ENCODE data around the gene SLC34A2. TPM values are rescaled to one million over a fixed set of nuclear protein-coding genes. Genes with fewer than 3 reads are reported as not detected.

Gene SLC34A2
- total RNA-seq, 1 experiment from 2014 or later = 0.77 TPM

- in situ Hi-C loops (cut with HindIII; ENCODE audit: low pct_unique_long_range_greater_than_20kb, low sequenced_read_pairs) = no loop called here
- Histone ChIP-seq H3K27ac (ENCODE audit: low read length) (no peak overlapping the region), H3K27me3 (ENCODE audit: control insufficient read depth, insufficient read depth, low read length) (no peaks in the 10 kb centered on the region), H3K36me3 (ENCODE audit: control insufficient read depth, insufficient read depth, low read length) (no peaks in the 10 kb centered on the region), H3K4me1 (ENCODE audit: control insufficient read depth, insufficient read depth, low read length) (no peaks in the 10 kb centered on the region), H3K4me3 (ENCODE audit: low read depth in 2 of 2, low read length in 2 of 2) (no peak overlapping the region), H3K9me3 (ENCODE audit: control insufficient read depth, insufficient read depth, low read depth, low read length) (no peaks in the 10 kb centered on the region)
- CTCF ChIA-PET = no interaction called here
- POLR2A ChIA-PET = no interaction called here
- no peak for DNase-seq (ENCODE audit: low read depth, low spot score)
- TF ChIP-seq TCF7L2 (IDR thresholded peaks at IDR 0.05; ENCODE audit: low read depth, low read length) (no peak), CTCF (IDR thresholded peaks at IDR 0.05) (no peak), SIN3A (IDR thresholded peaks at IDR 0.05; ENCODE audit: borderline replicate concordance, insufficient read depth, low read depth, low read length) (no peak), REST (IDR thresholded peaks at IDR 0.05; ENCODE audit: insufficient read depth in 1 of 2, low read depth in 2 of 2, low read length in 1 of 2) (no peak), POLR2AphosphoS5 (IDR thresholded peaks at IDR 0.05; ENCODE audit: low read depth, low read length) (no peak)
- ATAC-seq = no peak
- intact Hi-C loops (cut with micrococcal nuclease; ENCODE audit: unreplicated experiment) = no loop called here
- BruUV-seq (replicated peaks) = no TSS peak
Measured at GRCh38 chr4:25694466-25694865, 38.8 kb downstream of the SLC34A2 start.

GRCh38 chr4:25696409-25696808, 40.8 kb downstream of the SLC34A2 start:
- TF ChIP-seq TCF7L2 (IDR thresholded peaks at IDR 0.05; ENCODE audit: low read depth, low read length) = no peak
- TF ChIP-seq SIN3A (IDR thresholded peaks at IDR 0.05; ENCODE audit: borderline replicate concordance, insufficient read depth, low read depth, low read length) = no peak
- no peak for TF ChIP-seq REST (IDR thresholded peaks at IDR 0.05; ENCODE audit: insufficient read depth in 1 of 2, low read depth in 2 of 2, low read length in 1 of 2)
- TF ChIP-seq POLR2AphosphoS5 (IDR thresholded peaks at IDR 0.05; ENCODE audit: low read depth, low read length) = no peak
- DNase-seq (ENCODE audit: low read depth, low spot score) = no peak
- intact Hi-C loops (cut with micrococcal nuclease; ENCODE audit: unreplicated experiment) = no loop called here
- Histone ChIP-seq H3K9me3 (ENCODE audit: control insufficient read depth, insufficient read depth, low read depth, low read length) (no peaks in the 10 kb centered on the region), H3K27ac (ENCODE audit: low read length) (no peak overlapping the region), H3K27me3 (ENCODE audit: control insufficient read depth, insufficient read depth, low read length) (no peaks in the 10 kb centered on the region), H3K36me3 (ENCODE audit: control insufficient read depth, insufficient read depth, low read length) (no peaks in the 10 kb centered on the region), H3K4me3 (ENCODE audit: low read depth in 2 of 2, low read length in 2 of 2) (no peak overlapping the region), H3K4me1 (ENCODE audit: control insufficient read depth, insufficient read depth, low read length) (no peaks in the 10 kb centered on the region)
- BruUV-seq (replicated peaks) = no TSS peak
- in situ Hi-C loops (cut with HindIII; ENCODE audit: low pct_unique_long_range_greater_than_20kb, low sequenced_read_pairs) = no loop called here
- CTCF ChIA-PET = no interaction called here
- POLR2A ChIA-PET = no interaction called here
- ATAC-seq = no peak

Measured in Panc1 (cell line).